Measurements from ENCODE around the gene TDRD1. TPM values are rescaled to one million over a fixed set of nuclear protein-coding genes. Genes with fewer than 3 reads are reported as not detected.

TDRD1 gene
- total and polyA plus RNA-seq, 4 donors = 0.01 to 0.17 (median 0.07) TPM

DNA sequence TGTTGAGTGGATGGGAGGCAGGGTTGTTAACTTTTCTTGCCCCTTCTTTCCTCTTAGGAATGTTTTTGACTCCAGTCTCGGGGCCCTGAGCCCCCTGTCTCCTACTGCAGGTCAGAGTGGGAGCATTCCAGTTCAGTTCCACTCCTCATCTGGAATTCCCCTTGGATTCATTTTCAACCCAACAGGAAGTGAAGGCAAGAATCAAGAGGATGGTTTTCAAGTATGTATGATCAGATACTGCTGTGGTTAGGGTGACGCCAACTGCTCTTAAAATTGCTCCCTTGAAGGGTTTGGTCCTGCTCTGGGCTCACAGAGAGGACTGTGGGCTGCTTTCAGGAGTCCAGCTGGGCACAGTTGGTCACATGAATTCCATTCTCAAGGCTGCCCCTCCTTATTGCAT, 81.9 kb downstream of the TDRD1 start:
- H3K9ac ChIP-seq (ENCODE audit: low read depth in 1 of 2, low read length in 2 of 2) = no peak overlapping the region
- 81% methylated on average over 2 of the region's 2 CpGs for WGBS
- H3K36me3 ChIP-seq (ENCODE audit: control insufficient read depth in 4 of 4, insufficient read depth in 3 of 4, low read depth in 1 of 4, low read length in 3 of 4) = no peaks in the 10 kb centered on the region
- no peak for DNase-seq (ENCODE audit: low spot score)
- H3K9me3 ChIP-seq (ENCODE audit: control insufficient read depth in 4 of 4, low read length in 3 of 4) = no peaks in the 10 kb centered on the region
- H3K27ac ChIP-seq (ENCODE audit: low read depth in 1 of 2, low read length in 2 of 2) = no peak overlapping the region
- TF ChIP-seq FOXA1 (IDR thresholded peaks at IDR 0.05) (no peak), EGR1 (IDR thresholded peaks at IDR 0.05; ENCODE audit: low read depth in 2 of 2) (no peak)
- H3K4me3 ChIP-seq (ENCODE audit: low read depth in 1 of 3, low read length in 3 of 3) = no peak overlapping the region
- H3K27me3 ChIP-seq (ENCODE audit: control insufficient read depth in 4 of 4, insufficient read depth in 4 of 4, low read length in 3 of 4) = no peaks in the 10 kb centered on the region
- no peaks in the 10 kb centered on the region for H3K4me1 ChIP-seq (ENCODE audit: control insufficient read depth in 4 of 4, insufficient read depth in 4 of 4, low read length in 3 of 4)

DNA sequence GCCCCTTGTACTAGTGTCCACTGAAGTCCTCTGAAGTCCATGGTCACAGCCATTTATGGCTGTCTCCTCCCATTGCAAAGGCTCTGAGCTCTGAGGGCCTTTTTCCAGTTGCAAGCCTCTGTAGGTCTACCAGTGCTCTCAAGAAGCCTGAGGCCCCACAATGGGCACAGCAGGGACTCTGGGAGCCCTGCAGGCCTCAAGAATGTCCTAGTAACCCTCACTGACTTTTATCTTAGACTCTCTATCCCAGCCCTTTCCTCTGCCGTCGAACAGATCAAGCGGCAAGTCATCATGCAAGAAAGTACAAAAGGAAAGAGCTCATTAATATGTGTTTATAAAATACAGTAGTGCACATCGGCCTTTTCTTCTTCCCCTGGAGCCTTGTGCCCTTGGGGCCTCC, 83.3 kb downstream of the TDRD1 start:
- WGBS = 86% methylated on average over 4 of the region's 4 CpGs
- Histone ChIP-seq H3K27me3 (ENCODE audit: control insufficient read depth in 4 of 4, insufficient read depth in 4 of 4, low read length in 3 of 4) (no peaks in the 10 kb centered on the region), H3K4me1 (ENCODE audit: control insufficient read depth in 4 of 4, insufficient read depth in 4 of 4, low read length in 3 of 4) (no peaks in the 10 kb centered on the region), H3K36me3 (ENCODE audit: control insufficient read depth in 4 of 4, insufficient read depth in 3 of 4, low read depth in 1 of 4, low read length in 3 of 4) (no peaks in the 10 kb centered on the region), H3K9ac (ENCODE audit: low read depth in 1 of 2, low read length in 2 of 2) (no peak overlapping the region), H3K4me3 (ENCODE audit: low read depth in 1 of 3, low read length in 3 of 3) (no peak overlapping the region), H3K27ac (ENCODE audit: low read depth in 1 of 2, low read length in 2 of 2) (no peak overlapping the region), H3K9me3 (ENCODE audit: control insufficient read depth in 4 of 4, low read length in 3 of 4) (no peaks in the 10 kb centered on the region)
- no peak for DNase-seq (ENCODE audit: low spot score)
- TF ChIP-seq, protein P1, sequence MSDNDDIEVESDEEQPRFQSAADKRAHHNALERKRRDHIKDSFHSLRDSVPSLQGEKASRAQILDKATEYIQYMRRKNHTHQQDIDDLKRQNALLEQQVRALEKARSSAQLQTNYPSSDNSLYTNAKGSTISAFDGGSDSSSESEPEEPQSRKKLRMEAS (IDR thresholded peaks at IDR 0.05) = no peak
- no peak for TF ChIP-seq SP1 (IDR thresholded peaks at IDR 0.05)
- TF ChIP-seq RXRA (IDR thresholded peaks at IDR 0.05) = no peak
- no peak for TF ChIP-seq HNF4A (conservative IDR thresholded peaks at IDR 0.05)
- TF ChIP-seq TAF1 (conservative IDR thresholded peaks at IDR 0.05) = no peak
- no peak for TF ChIP-seq ZBTB33 (IDR thresholded peaks at IDR 0.05)
- TF ChIP-seq JUND (IDR thresholded peaks at IDR 0.05) = no peak
- no peak for TF ChIP-seq FOXA1 (IDR thresholded peaks at IDR 0.05)
- TF ChIP-seq RAD21 (IDR thresholded peaks at IDR 0.05) = no peak

- no peaks in the 10 kb centered on the region for H3K27me3 ChIP-seq (ENCODE audit: control insufficient read depth in 4 of 4, insufficient read depth in 4 of 4, low read length in 3 of 4)
- WGBS = 89% methylated on average over 6 of the region's 6 CpGs
- DNase-seq (ENCODE audit: low spot score) = no peak
- no peaks in the 10 kb centered on the region for H3K4me1 ChIP-seq (ENCODE audit: control insufficient read depth in 4 of 4, insufficient read depth in 4 of 4, low read length in 3 of 4)
- H3K4me3 ChIP-seq (ENCODE audit: low read depth in 1 of 3, low read length in 3 of 3) = no peak overlapping the region
- H3K9me3 ChIP-seq (ENCODE audit: control insufficient read depth in 4 of 4, low read length in 3 of 4) = no peaks in the 10 kb centered on the region
- H3K27ac ChIP-seq (ENCODE audit: low read depth in 1 of 2, low read length in 2 of 2) = no peak overlapping the region
- no peak overlapping the region for H3K9ac ChIP-seq (ENCODE audit: low read depth in 1 of 2, low read length in 2 of 2)
- TF ChIP-seq YY1 (IDR thresholded peaks at IDR 0.05) (no peak), SP1 (IDR thresholded peaks at IDR 0.05) (no peak), RXRA (IDR thresholded peaks at IDR 0.05) (peak in 1 of 2 donors; percentile 10)
- H3K36me3 ChIP-seq (ENCODE audit: control insufficient read depth in 4 of 4, insufficient read depth in 3 of 4, low read depth in 1 of 4, low read length in 3 of 4) = no peaks in the 10 kb centered on the region
Measured at GRCh38 chr10:114265392-114266053, 86.4 kb downstream of the TDRD1 start.

DNA sequence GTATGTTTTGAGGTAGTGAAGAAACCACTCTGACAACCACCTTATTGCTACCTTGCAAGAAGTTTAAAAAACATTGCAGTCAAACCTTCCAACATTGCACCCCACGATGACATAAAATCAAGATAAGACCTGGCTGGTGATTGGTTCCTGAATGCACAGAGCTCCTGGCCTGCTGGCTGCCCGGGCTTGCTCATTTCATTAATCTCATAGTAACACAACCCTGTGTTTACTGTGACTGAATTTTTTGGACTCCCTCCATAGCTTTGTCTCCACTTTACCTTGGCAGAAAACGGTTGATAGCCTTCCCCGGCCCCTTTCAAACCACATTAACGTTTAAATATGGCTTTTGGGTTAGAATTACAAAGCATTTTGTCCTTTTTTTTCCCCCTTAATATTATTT, 87.4 kb downstream of the TDRD1 start:
- H3K36me3 ChIP-seq (ENCODE audit: control insufficient read depth in 4 of 4, insufficient read depth in 3 of 4, low read depth in 1 of 4, low read length in 3 of 4) = no peaks in the 10 kb centered on the region
- no peak overlapping the region for H3K27ac ChIP-seq (ENCODE audit: low read depth in 1 of 2, low read length in 2 of 2)
- no peak overlapping the region for H3K4me3 ChIP-seq (ENCODE audit: low read depth in 1 of 3, low read length in 3 of 3)
- H3K4me1 ChIP-seq (ENCODE audit: control insufficient read depth in 4 of 4, insufficient read depth in 4 of 4, low read length in 3 of 4) = no peaks in the 10 kb centered on the region
- H3K9ac ChIP-seq (ENCODE audit: low read depth in 1 of 2, low read length in 2 of 2) = no peak overlapping the region
- WGBS = 23% methylated on average over 5 of the region's 5 CpGs
- no peak for DNase-seq (ENCODE audit: low spot score)
- no peaks in the 10 kb centered on the region for H3K9me3 ChIP-seq (ENCODE audit: control insufficient read depth in 4 of 4, low read length in 3 of 4)
- H3K27me3 ChIP-seq (ENCODE audit: control insufficient read depth in 4 of 4, insufficient read depth in 4 of 4, low read length in 3 of 4) = no peaks in the 10 kb centered on the region
- TF ChIP-seq JUND (IDR thresholded peaks at IDR 0.05) (no peak), RXRA (IDR thresholded peaks at IDR 0.05) (no peak), HNF4G (IDR thresholded peaks at IDR 0.05) (no peak), REST (IDR thresholded peaks at IDR 0.05) (no peak), NR2F2 (IDR thresholded peaks at IDR 0.05) (no peak), SP1 (IDR thresholded peaks at IDR 0.05) (no peak), HNF4A (conservative IDR thresholded peaks at IDR 0.05) (no peak), TAF1 (conservative IDR thresholded peaks at IDR 0.05) (no peak), EGR1 (IDR thresholded peaks at IDR 0.05; ENCODE audit: low read depth in 2 of 2) (no peak), FOXA2 (IDR thresholded peaks at IDR 0.05) (no peak), FOXA1 (IDR thresholded peaks at IDR 0.05) (no peak), GABPA (IDR thresholded peaks at IDR 0.05 in 1 of 2, conservative IDR thresholded peaks at IDR 0.05 in 1 of 2) (no peak), RAD21 (IDR thresholded peaks at IDR 0.05) (no peak), YY1 (IDR thresholded peaks at IDR 0.05) (no peak)
- TF ChIP-seq, protein P1 (IDR thresholded peaks at IDR 0.05) = no peak
- TF ChIP-seq, protein P2, sequence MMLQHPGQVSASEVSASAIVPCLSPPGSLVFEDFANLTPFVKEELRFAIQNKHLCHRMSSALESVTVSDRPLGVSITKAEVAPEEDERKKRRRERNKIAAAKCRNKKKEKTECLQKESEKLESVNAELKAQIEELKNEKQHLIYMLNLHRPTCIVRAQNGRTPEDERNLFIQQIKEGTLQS (IDR thresholded peaks at IDR 0.05) = no peak
